Nephron (organoid): ENCODE measurements around the gene MACROD2.

Experiments used
- H3K27ac Mint-ChIP-seq, 3 experiments: 2 replicates each; pipeline ENCODE4 v1.8.0; 2020; ENCODE audit warnings: mixed read lengths in 3 of 3, mild to moderate bottlenecking in 2 of 3, moderate library complexity in 1 of 3
- H3K27me3 Mint-ChIP-seq: 2 replicates; pipeline ENCODE4 v1.8.0; 2021; ENCODE audit warnings: low read depth, mild to moderate bottlenecking, moderate library complexity, mixed read lengths
- H3K36me3 Mint-ChIP-seq: 2 replicates; pipeline ENCODE4 v1.8.0; 2020; ENCODE audit warnings: low read depth, mixed read lengths
- H3K4me1 Mint-ChIP-seq: 2 replicates; pipeline ENCODE4 v1.8.0; 2020; ENCODE audit warnings: mixed read lengths
- H3K4me3 Mint-ChIP-seq, 3 experiments: 2 replicates each; pipeline ENCODE4 v1.8.0; 2020; ENCODE audit warnings: mild to moderate bottlenecking in 3 of 3, mixed read lengths in 3 of 3, moderate library complexity in 2 of 3
- H3K9me3 Mint-ChIP-seq: 2 replicates; pipeline ENCODE4 v1.8.0; 2020; ENCODE audit warnings: mixed read lengths
- TF ChIP-seq, protein P1 (sequence below), 3 experiments: fragments of 200-600 bp; sonication (generic); IDR thresholded peaks; one replicate each; pipeline ENCODE4 v1.5.0; 2021; ENCODE audit warnings: antibody characterized with exemption in 3 of 3; ENCODE audit not compliant: unreplicated experiment in 3 of 3

The MACROD2 gene

DNA sequence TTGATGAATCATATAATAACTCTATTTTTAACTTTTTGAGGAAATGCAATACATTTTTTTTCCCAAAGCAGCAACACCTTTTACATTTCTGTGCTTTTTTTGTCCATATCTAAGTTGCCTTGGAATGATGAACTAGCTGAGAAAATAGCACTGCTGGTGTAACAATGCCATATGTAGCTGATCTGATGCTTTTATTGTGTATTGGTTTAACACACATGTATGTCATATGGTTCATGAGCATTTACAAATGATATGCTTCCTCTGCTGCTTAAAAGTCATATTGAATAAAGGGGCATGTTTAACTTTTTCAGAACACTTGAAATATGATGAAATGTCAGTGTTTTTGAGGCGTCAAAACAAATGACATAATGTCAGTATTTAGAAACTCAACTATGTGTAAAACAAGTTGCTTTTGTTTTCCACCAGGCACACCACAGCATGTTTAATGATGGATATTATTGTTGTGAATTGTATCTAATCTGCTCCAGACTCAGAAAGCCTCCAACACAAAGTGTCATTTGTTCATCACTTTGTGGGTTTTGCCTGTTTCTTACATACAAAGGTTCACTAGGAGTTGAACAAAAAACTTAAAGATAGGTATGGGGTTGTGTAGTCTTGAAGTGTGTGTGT, 1117.9 kb downstream of the MACROD2 start:
- Mint-ChIP-seq H3K4me1 (no peaks in the 10 kb centered on the region), H3K4me3 (no peak overlapping the region), H3K36me3 (no peaks in the 10 kb centered on the region), H3K27me3 (no peaks in the 10 kb centered on the region), H3K27ac (no peak overlapping the region), H3K9me3 (peaks cover 5% of the 10 kb centered on the region)
- TF ChIP-seq, protein P1, sequence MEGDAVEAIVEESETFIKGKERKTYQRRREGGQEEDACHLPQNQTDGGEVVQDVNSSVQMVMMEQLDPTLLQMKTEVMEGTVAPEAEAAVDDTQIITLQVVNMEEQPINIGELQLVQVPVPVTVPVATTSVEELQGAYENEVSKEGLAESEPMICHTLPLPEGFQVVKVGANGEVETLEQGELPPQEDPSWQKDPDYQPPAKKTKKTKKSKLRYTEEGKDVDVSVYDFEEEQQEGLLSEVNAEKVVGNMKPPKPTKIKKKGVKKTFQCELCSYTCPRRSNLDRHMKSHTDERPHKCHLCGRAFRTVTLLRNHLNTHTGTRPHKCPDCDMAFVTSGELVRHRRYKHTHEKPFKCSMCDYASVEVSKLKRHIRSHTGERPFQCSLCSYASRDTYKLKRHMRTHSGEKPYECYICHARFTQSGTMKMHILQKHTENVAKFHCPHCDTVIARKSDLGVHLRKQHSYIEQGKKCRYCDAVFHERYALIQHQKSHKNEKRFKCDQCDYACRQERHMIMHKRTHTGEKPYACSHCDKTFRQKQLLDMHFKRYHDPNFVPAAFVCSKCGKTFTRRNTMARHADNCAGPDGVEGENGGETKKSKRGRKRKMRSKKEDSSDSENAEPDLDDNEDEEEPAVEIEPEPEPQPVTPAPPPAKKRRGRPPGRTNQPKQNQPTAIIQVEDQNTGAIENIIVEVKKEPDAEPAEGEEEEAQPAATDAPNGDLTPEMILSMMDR (IDR thresholded peaks at IDR 0.05; ENCODE audit: unreplicated experiment in 3 of 3) = no peak

GRCh38 chr20:15119852-15120487, 1124.7 kb downstream of the MACROD2 start:
- TF ChIP-seq, protein P1 (IDR thresholded peaks at IDR 0.05; ENCODE audit: unreplicated experiment in 3 of 3) = no peak
- H3K27me3 Mint-ChIP-seq = no peaks in the 10 kb centered on the region
- H3K36me3 Mint-ChIP-seq = no peaks in the 10 kb centered on the region
- H3K9me3 Mint-ChIP-seq = peaks cover 5% of the 10 kb centered on the region
- no peak overlapping the region for H3K27ac Mint-ChIP-seq
- no peak overlapping the region for H3K4me3 Mint-ChIP-seq
- H3K4me1 Mint-ChIP-seq = no peaks in the 10 kb centered on the region

- no peak overlapping the region for H3K27ac Mint-ChIP-seq
- H3K36me3 Mint-ChIP-seq = no peaks in the 10 kb centered on the region
- TF ChIP-seq, protein P1 (IDR thresholded peaks at IDR 0.05; ENCODE audit: unreplicated experiment in 3 of 3) = no peak
- no peak overlapping the region for H3K4me3 Mint-ChIP-seq
- no peaks in the 10 kb centered on the region for H3K4me1 Mint-ChIP-seq
- H3K9me3 Mint-ChIP-seq = peaks cover 1% of the 10 kb centered on the region
- H3K27me3 Mint-ChIP-seq = no peaks in the 10 kb centered on the region
These were observed 1127.3 kb downstream of the MACROD2 start for GRCh38 chr20:15122613-15123012.

- no peak overlapping the region for H3K27ac Mint-ChIP-seq
- H3K4me3 Mint-ChIP-seq = no peak overlapping the region
- H3K9me3 Mint-ChIP-seq = no peaks in the 10 kb centered on the region
- no peaks in the 10 kb centered on the region for H3K27me3 Mint-ChIP-seq
- no peaks in the 10 kb centered on the region for H3K36me3 Mint-ChIP-seq
- H3K4me1 Mint-ChIP-seq = no peaks in the 10 kb centered on the region
- TF ChIP-seq, protein P1 (IDR thresholded peaks at IDR 0.05; ENCODE audit: unreplicated experiment in 3 of 3) = no peak
These were observed 1135.9 kb downstream of the MACROD2 start for GRCh38 chr20:15131176-15131575.

DNA sequence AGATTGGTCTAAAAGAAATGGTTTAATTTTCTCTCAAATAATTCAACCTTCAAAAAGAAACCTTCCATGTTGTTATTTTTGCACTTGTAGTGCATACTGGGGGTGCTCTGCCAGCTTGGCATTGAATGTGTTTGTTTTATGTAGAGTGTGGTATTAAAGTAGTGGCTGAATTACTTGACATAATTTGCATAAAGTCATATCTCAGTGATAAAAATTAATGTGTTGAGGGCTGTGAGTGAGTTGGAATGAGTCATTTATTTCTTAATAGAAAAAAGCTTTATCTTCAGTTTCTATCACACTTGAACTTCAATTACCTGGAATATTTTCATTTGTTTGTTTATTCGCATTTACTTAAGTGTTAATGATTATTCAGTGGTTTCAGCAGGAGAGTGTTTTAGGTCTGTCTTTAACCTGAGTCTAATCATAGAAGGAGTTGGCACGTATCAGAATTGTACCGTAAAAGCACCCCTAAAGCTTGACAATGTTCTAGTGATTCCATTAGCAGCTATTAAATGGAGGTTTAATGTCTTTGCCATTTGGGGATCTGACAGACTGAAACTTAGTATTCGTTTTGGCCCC, 1143.3 kb downstream of the MACROD2 start:
- H3K36me3 Mint-ChIP-seq = no peaks in the 10 kb centered on the region
- no peaks in the 10 kb centered on the region for H3K27me3 Mint-ChIP-seq
- H3K4me3 Mint-ChIP-seq = no peak overlapping the region
- no peak overlapping the region for H3K27ac Mint-ChIP-seq
- TF ChIP-seq, protein P1 (IDR thresholded peaks at IDR 0.05; ENCODE audit: unreplicated experiment in 3 of 3) = no peak
- H3K9me3 Mint-ChIP-seq = peaks cover 3% of the 10 kb centered on the region
- H3K4me1 Mint-ChIP-seq = no peaks in the 10 kb centered on the region
